Pulmonary artery endothelial cell (primary cell): ENCODE results near the gene KRT2. TPM values are rescaled to one million over a fixed set of nuclear protein-coding genes. Genes with fewer than 3 reads are reported as not detected.
"Not testable (repeated sequence)": the region's sequence is repeated elsewhere in the genome, so short reads cannot be mapped to it uniquely, and the experiment has no call there.

Experiments used
- DNase-seq: peaks from one replicate; pipeline ENCODE4 v3.0.0-alpha.2; 2011; ENCODE audit warnings: low read depth, low spot score
- total RNA-seq: library from RNA; depleted of rRNA; stranded (reverse); fragments of >200 nt; gene quantifications from 2 replicates; pipeline ENCODE4 v1.2.3, GENCODE V29; 2014

KRT2 gene
- total RNA-seq, 1 donor from 2014 or later = not detected

- no peak for DNase-seq
Measured at GRCh38 chr12:52685406-52685890, 33.4 kb upstream of the KRT2 start.

DNA sequence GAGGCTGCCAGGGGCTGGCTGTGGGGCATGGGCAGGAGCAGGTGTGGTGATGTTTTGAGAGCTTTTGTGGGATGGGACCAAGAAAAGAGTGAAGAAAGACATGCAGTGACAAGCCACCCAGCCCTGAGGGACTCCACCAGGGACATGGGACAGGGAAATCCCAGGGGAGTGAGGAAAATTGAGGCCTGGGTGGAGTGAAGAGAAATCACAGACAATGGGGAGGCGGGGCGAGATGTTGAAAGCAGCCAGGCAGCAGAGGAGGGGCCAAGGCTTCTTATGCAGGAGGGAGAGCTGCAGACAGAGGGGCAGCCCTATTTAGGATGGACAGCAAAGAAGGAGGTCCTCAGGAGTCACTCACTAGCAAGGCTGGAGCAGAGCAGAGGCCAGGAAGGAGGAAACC, 32.4 kb upstream of the KRT2 start:
- no peak for DNase-seq

DNA sequence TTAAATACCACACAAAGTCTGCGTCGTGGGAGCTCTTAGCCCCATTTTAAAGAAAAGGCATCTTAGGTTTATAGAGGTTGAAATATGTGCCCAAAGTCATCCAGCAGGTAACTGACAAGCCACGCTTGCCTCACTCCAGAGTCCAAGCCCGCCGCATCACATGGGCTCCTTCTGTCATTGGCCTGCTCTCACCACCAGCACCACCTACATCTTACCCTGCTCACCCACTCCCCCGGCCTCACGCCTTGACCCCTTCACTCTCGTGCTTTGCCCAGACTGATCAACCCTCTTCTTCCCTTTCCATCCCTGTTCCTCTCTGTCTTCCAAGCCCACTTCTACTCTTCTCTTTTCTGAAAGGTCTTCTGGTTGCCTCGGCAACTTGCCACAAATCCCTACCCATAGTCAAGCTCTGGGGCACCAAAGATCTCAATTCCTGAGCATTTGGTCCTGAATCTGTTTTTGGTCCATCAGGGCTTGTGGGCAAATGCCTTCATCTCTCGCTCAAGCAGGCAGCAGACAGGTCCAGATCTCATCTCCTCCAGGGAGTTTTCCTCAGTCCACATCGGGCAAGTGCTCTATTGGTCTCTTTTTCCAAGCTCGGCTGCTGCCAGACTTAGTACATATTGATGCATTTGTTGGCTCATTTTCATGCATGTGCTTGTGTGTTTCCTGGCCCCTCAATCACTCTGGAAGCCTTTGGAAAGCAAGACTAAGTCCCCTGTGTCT, 31.7 kb upstream of the KRT2 start:
- DNase-seq = no peak

- DNase-seq = no peak
Measured at GRCh38 chr12:52682938-52683574, 31.0 kb upstream of the KRT2 start.

DNA sequence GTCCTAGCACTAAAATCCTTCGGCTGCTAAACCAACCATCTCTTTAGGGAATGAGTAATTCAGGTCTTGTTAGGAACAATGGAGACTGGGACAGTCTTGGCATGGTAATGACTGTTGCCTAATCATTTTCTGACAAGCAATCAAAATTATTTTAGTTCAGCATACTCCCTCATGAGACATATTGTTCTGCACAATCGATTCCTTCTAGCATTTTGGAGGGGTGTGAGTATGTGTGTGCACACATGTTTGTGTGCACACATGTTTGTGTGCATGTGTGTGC, 30.3 kb upstream of the KRT2 start:
- DNase-seq = no peak

- no peak for DNase-seq
Measured at GRCh38 chr12:52681526-52682380, 29.7 kb upstream of the KRT2 start.

DNA sequence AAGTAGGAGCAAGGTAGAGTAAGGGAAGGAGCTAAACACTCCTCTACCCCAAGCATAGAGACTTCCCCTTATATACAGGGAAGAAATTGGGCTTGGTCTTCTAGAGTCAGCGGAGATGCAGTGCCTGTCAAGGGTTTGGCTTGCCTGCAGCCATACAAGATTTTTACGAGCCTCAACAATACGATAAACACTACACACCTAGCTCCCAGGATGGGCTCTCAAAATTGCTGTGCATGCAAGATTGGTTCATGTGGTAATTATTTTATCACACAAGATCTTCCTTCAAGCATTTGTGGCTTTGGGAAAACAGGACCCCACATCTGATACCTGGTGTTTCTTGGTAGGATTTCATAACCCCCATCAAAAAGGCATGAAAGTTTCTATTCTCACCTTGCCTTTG, 28.4 kb upstream of the KRT2 start, which contains the start of gene KRT1:
Gene KRT1 (minus strand): TSS at position 45 of the 400 bp plus-strand sequence. CDS start 59 bp downstream, outside the sequence.
- DNase-seq = no peak

GRCh38 chr12:52679875-52680274, 27.9 kb upstream of the KRT2 start:
- no peak for DNase-seq

GRCh38 chr12:52677671-52678070, 25.7 kb upstream of the KRT2 start:
- no peak for DNase-seq

DNA sequence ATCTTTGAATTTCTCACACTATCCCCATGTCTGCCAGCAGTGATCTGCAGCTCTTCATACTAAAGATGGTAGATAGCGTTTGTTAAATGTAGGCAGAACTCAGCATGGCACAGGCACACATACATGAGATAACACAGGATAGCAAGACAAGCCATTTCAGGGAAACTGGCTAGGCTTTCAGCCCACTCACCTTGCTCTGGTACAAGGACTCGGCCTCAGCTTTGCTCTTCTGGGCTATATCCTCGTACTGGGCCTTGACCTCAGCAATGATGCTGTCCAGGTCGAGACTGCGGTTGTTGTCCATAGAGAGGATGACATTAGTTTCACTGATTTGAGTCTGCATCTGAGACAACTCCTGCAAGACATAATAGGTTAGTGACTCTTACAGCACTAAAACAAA, 25.1 kb upstream of the KRT2 start:
- no peak for DNase-seq

- DNase-seq = no peak
Measured at GRCh38 chr12:52676163-52676562, 24.2 kb upstream of the KRT2 start.

DNA sequence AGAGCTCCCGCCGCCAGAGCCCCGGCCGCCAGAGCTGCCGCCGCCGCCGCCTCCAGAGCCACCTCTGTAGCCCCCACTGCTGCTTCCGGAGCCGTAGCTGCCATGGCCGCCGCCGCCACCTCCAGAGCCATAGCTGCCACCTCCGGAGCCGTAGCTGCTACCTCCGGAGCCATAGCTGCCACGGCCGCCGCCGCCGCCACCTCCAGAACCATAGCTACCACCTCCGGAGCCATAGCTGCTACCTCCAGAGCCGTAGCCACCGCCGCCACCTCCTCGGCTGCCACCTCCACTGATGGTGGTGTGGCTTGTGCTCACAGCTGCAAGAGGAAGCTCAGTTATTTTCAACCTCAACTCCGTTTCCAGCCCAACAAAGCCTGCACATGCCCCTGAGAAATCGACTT, 23.3 kb upstream of the KRT2 start:
- no peak for DNase-seq

- DNase-seq = no peak
Measured at GRCh38 chr12:52674433-52674775, 22.4 kb upstream of the KRT2 start.

DNA sequence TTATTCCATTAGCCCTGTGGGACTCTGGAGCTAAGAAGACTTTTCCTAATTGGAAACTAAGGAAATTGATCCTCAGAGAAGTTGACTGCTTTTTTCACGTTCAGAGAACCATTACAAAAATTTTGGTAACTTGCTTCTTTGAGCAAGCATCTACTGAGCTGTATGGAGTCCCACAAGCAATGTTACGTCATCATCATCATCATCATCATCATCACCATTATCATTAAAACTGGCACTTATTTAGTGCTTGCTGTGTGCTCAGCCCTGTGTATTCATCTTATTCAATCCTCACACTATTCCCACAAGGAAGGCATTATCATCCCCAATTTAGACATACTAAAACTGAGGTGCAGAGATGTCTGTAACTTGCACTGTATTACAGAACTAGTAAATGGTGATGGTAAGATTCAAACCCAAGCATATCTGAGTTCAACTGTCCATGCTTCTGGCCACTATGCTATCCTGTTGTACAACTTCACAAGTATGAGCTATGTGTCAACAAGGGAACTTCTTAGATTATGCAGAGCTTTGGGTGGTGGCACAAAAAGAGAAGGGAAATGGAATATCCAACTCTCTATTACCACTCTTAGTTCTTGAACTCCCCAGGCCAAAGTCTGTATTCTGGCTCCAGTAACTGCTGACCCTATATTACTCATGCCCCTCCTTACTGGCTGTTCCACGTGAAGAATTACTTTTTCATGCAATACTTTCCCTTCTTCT, 21.9 kb upstream of the KRT2 start:
- DNase-seq = no peak

GRCh38 chr12:52673217-52673616, 21.2 kb upstream of the KRT2 start:
- DNase-seq = no peak

GRCh38 chr12:52672321-52672933, 20.4 kb upstream of the KRT2 start:
- no peak for DNase-seq

- no peak for DNase-seq
Measured at GRCh38 chr12:52670961-52671360, 18.9 kb upstream of the KRT2 start.

DNA sequence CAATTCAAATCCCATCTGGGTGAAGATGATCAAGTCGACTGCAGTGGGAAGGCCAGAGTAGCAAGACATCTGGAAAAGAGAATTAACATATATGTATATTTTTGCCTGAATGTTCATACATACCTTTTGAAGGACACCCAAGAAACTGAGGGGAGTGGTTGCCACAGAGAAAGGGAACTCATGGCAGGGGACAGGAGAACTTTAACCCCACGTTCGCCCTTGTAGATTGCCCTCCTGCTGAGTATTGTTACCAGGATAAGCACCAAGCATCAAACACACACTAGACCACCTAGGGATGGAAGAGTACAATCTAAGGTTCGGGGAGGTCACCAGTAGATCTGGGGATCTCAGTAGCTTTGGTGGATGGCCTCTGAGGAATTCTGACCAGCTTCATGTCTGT, 18.5 kb upstream of the KRT2 start:
- DNase-seq = no peak

GRCh38 chr12:52669941-52670340, 17.9 kb upstream of the KRT2 start:
- not testable (repeated sequence) for DNase-seq

- DNase-seq = no peak
Measured at GRCh38 chr12:52669426-52669825, 17.4 kb upstream of the KRT2 start.

DNA sequence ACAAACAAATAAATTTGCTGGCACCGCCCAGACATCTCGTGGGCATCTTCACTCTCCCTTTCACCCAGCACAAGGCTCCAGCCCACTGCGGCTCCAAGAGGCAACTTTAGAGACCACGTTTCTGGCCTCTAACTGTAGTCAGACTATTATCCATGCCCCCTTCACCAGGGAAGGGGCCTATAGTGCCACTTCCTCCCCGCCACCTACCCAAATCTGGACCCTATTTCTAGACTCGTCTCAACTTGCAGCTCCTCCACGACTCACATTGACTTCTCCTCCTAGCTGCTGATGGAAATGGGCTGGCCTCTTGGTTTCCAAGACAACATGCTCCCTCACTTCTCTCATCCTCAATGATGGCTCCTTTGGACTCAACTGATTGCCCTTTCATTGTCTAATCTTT, 15.9 kb upstream of the KRT2 start:
- DNase-seq = no peak
